Neural crest cell (in vitro differentiated cells): ENCODE data around the gene NRXN3. TPM values are rescaled to one million over a fixed set of nuclear protein-coding genes. Genes with fewer than 3 reads are reported as not detected.

Experiments
- DNase-seq: peaks from one replicate; pipeline ENCODE4 v3.0.0; 2021; ENCODE audit warnings: low read depth, mixed read lengths, low spot score
- H3K27ac Mint-ChIP-seq: one replicate; pipeline ENCODE4 v1.8.0; 2021; ENCODE audit warnings: mild to moderate bottlenecking, mixed read lengths; ENCODE audit not compliant: unreplicated experiment
- H3K27me3 Mint-ChIP-seq: 2 replicates; pipeline ENCODE4 v1.8.0; 2021; ENCODE audit warnings: low read depth, mild to moderate bottlenecking, mixed read lengths
- H3K36me3 Mint-ChIP-seq: 2 replicates; pipeline ENCODE4 v1.8.0; 2021; ENCODE audit warnings: low read depth, mild to moderate bottlenecking, mixed read lengths
- H3K4me1 Mint-ChIP-seq: 2 replicates; pipeline ENCODE4 v1.8.0; 2021; ENCODE audit warnings: mixed read lengths
- H3K4me3 Mint-ChIP-seq: one replicate; pipeline ENCODE4 v1.8.0; 2021; ENCODE audit warnings: mild to moderate bottlenecking, mixed read lengths
- H3K9me3 Mint-ChIP-seq: 2 replicates; pipeline ENCODE4 v1.8.0; 2021; ENCODE audit warnings: mixed read lengths
- CTCF ChIP-seq: fragments of 200-600 bp; sonication (generic); conservative IDR thresholded peaks from 2 replicates; pipeline ENCODE4 v1.5.0; 2021; ENCODE audit warnings: antibody characterized with exemption, mild to moderate bottlenecking
- total RNA-seq: library from RNA; stranded (reverse); gene quantifications from 2 replicates; pipeline ENCODE4 v1.2.1, GENCODE V29; 2021

NRXN3 gene
- total RNA-seq, 1 donor from 2014 or later: 2.5 TPM

DNA sequence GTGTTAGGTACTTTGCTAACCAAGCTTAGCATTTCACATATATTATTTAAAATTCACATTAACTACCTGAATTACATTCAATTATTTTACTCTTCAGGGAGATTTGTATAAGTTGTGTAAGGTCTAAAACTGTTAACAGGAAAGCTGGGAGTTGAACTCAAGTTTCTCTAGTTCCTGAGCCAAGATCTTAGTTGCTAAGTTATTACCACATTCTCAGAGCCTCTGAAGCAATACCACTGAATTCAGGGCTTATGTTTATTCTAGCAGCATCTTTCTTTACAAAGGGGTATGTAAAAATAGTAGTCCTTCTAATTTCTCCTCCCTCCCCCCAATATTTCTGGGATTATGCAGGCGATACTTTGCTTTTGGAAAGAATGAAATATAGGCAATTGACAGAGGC is 1254.3 kb downstream of the NRXN3 start:
- TF ChIP-seq CTCF: no peak
- Mint-ChIP-seq H3K4me3 (no peak overlapping the region), H3K27ac (no peak overlapping the region), H3K36me3 (no peaks in the 10 kb centered on the region), H3K4me1 (peaks cover 4% of the 10 kb centered on the region), H3K9me3 (peaks cover 3% of the 10 kb centered on the region), H3K27me3 (no peaks in the 10 kb centered on the region)
- DNase-seq: no peak

DNA sequence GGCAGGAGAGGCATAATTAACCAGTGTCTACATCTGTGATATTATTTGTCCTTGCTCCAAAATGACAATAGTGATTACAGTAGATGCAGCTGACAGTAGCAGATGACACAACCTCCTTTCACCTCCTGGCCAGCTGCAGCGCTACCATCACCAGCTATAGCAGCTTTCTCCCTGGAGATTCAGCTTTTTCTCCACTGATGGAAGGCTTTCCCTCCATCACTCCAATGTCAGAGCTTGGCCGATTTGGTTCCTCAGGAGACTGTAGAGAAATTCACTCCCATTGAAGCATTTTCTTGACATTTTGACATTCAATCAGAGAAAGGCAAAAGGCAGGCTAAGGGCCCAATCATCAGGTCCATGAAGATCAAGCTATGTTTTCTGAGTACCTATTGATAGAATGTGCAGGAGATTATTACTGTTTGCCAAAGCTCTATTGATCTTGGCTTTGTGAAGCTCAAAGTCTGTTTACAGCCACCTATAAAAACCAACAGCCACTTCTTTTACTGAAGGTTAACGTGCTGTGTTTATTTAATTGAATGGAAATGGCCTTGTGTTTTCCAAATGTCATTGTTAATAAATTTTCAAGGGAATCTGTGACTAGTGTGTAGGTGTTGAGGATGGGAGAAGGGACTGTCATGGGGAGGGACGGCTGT is 1256.1 kb downstream of the NRXN3 start:
- no peak for DNase-seq
- Mint-ChIP-seq H3K27ac (peak overlapping the region; percentile 12), H3K4me3 (no peak overlapping the region), H3K4me1 (no peaks in the 10 kb centered on the region), H3K27me3 (no peaks in the 10 kb centered on the region), H3K9me3 (peaks cover 3% of the 10 kb centered on the region), H3K36me3 (no peaks in the 10 kb centered on the region)
- no peak for TF ChIP-seq CTCF

DNA sequence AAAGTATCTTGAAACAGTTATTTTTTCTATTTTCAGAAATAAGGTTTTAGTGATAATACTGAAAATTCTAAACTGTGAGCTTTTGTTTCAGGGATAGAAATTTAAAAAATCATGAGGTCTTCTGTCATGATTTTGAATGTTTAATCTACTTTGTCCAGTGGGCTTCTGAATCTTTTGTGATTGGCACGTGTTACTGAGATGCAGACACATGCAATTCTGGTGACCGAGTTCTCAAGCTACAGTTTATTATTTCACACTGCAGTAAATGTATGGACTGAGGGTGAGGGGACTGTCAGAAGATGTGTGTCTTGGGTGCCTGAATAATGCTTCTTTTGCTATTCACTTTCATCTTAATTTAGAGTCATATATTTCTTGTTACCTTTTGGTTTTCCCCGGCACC is 1262.5 kb downstream of the NRXN3 start:
- no peak overlapping the region for H3K27ac Mint-ChIP-seq
- no peak for TF ChIP-seq CTCF
- H3K4me3 Mint-ChIP-seq: no peak overlapping the region
- no peaks in the 10 kb centered on the region for H3K27me3 Mint-ChIP-seq
- H3K9me3 Mint-ChIP-seq: no peaks in the 10 kb centered on the region
- peaks cover 4% of the 10 kb centered on the region for H3K4me1 Mint-ChIP-seq
- no peaks in the 10 kb centered on the region for H3K36me3 Mint-ChIP-seq
- no peak for DNase-seq

DNA sequence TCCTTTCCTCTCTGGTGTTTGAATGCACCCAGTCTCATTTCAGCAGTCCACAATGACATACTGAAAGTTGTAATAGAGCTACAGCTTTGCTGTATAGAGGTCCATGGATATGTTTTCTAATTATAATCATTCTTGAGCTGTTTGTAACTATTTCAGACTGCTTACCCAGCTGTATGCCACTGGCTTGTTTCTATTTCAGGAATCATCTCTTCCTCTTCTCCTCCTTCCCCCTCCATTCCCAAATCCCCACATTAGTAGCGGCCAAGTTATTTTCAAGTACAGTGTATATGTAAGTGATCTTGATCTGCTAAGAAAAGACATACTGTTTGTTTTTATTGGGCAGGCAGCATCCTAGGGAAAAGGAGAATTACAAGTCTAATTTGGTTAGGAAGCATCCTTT is 1266.2 kb downstream of the NRXN3 start:
- no peak for TF ChIP-seq CTCF
- H3K27me3 Mint-ChIP-seq: no peaks in the 10 kb centered on the region
- no peak overlapping the region for H3K27ac Mint-ChIP-seq
- H3K9me3 Mint-ChIP-seq: no peaks in the 10 kb centered on the region
- peaks cover 4% of the 10 kb centered on the region for H3K4me1 Mint-ChIP-seq
- DNase-seq: no peak
- no peak overlapping the region for H3K4me3 Mint-ChIP-seq
- no peaks in the 10 kb centered on the region for H3K36me3 Mint-ChIP-seq

- DNase-seq: no peak
- no peak overlapping the region for H3K4me3 Mint-ChIP-seq
- peaks cover 4% of the 10 kb centered on the region for H3K4me1 Mint-ChIP-seq
- no peaks in the 10 kb centered on the region for H3K36me3 Mint-ChIP-seq
- no peaks in the 10 kb centered on the region for H3K27me3 Mint-ChIP-seq
- TF ChIP-seq CTCF: no peak
- H3K9me3 Mint-ChIP-seq: no peaks in the 10 kb centered on the region
- H3K27ac Mint-ChIP-seq: peak overlapping the region; percentile 28
Measured at GRCh38 chr14:79437951-79438350, 1267.8 kb downstream of the NRXN3 start.
